Placental pericyte (primary cell): Measurements from ENCODE around the gene ARL6IP1. TPM values are rescaled to one million over a fixed set of nuclear protein-coding genes. Genes with fewer than 3 reads are reported as not detected.

Source experiments
- total RNA-seq: library from RNA; depleted of rRNA; stranded (reverse); fragments of >200 nt; gene quantifications from 2 replicates; pipeline ENCODE4 v1.2.3, GENCODE V29; 2012

ARL6IP1 gene
- total RNA-seq: 290 and 335 TPM in 2 replicates

GRCh38 chr16:18801145-18801972 is at the start of gene ARL6IP1:
TSS of gene ARL6IP1 (minus strand) at chr16:18801549. CDS start at chr16:18801466, 83 bp downstream.

GRCh38 chr16:18789850-18790706 is 11.3 kb downstream of the ARL6IP1 start, which contains the start of gene RPS15A:
TSS of gene RPS15A (minus strand) at chr16:18790334. CDS start at chr16:18789113, 1,221 bp downstream.

Other genes with a start within 250 kb of the ARL6IP1 start
- 98.5 and 197 TPM in 2 replicates for gene NOMO2, start 239.5 kb downstream of the ARL6IP1 start, total RNA-seq
- 542 and 1,043 TPM in 2 replicates for gene RPS15A, start 11.2 kb downstream of the ARL6IP1 start, total RNA-seq
- gene SMG1, start 124.9 kb upstream of the ARL6IP1 start, total RNA-seq: 72.7 and 78.2 TPM in 2 replicates
- gene TMC7, start 182.4 kb upstream of the ARL6IP1 start, total RNA-seq: 0.22 and 0.43 TPM in 2 replicates